HCT116 (cell line): ENCODE data around the gene ADAMTS20. TPM values are rescaled to one million over a fixed set of nuclear protein-coding genes. Genes with fewer than 3 reads are reported as not detected.

ENCODE experiments used
- ATAC-seq: fragments of 200-7000 bp; cut with Tn5 transposase; 2 replicates; pipeline ENCODE4 v1.9.1; 2020; ENCODE audit warnings: mild to moderate bottlenecking, moderate library complexity
- BruUV-seq: library from RNA; stranded (reverse); fragments of 400-500 nt; replicated peaks from 2 replicates; lab custom pipeline; 2021; lab: Mats Ljungman, UMichigan
- CTCF ChIA-PET: fragments of 300-600 bp; sonication (Branson Sonifier 250); formaldehyde crosslinking; loops from one replicate; lab custom pipeline; 2021; ENCODE audit warnings: antibody characterized with exemption; lab: Charles Lee
- POLR2A ChIA-PET: fragments of 300-600, 350-600 bp; sonication (Branson Sonifier 250); formaldehyde crosslinking; loops from one replicate; lab custom pipeline; 2021; ENCODE audit warnings: antibody characterized with exemption; lab: Charles Lee
- RAD21 ChIA-PET, 2 experiments: fragments of 300-600 bp; sonication (Branson Sonifier 250); formaldehyde crosslinking; loops; one replicate each; lab custom pipeline; 2023; ENCODE audit warnings: low total read pairs in 2 of 2; ENCODE audit not compliant: uncharacterized antibody in 2 of 2, unreplicated experiment in 2 of 2, low non-redundant PET in 1 of 2; lab: Charles Lee
- DNase-seq: peaks from one replicate; pipeline ENCODE4 v3.0.0-alpha.2; 2010; ENCODE audit warnings: low read depth, low spot score
- H2AFZ ChIP-seq: fragments of 200-600 bp; shearing (Covaris generic), sonication (generic); 2 replicates; pipeline ENCODE4 v1.6.1; 2017; ENCODE audit warnings: low read depth, mixed run types, mixed read lengths, antibody characterized with exemption, low read length; ENCODE audit not compliant: poor library complexity, severe bottlenecking
- H3K27ac ChIP-seq: 2 replicates; pipeline ENCODE4 v1.5.1; 2012; ENCODE audit warnings: low read depth, low read length
- H3K27me3 ChIP-seq: fragments of 200-600 bp; sonication (generic); 2 replicates; pipeline ENCODE4 v1.6.1; 2016; ENCODE audit warnings: mixed run types, low read length, mixed read lengths; ENCODE audit not compliant: insufficient read depth
- H3K36me3 ChIP-seq, 2 experiments: fragments of 200-500 bp in 1 of 2; fragments of 200-600 bp in 1 of 2; sonication (Bioruptor generic) in 1 of 2; sonication (generic) in 1 of 2; 2 replicates each; pipeline versions ENCODE4 v1.5.1 to v1.6.1; 2014 to 2016; ENCODE audit warnings: low read length in 2 of 2, inconsistent platforms in 1 of 2, mixed read lengths in 1 of 2, mixed run types in 1 of 2; ENCODE audit not compliant: insufficient read depth in 2 of 2, control insufficient read depth in 1 of 2
- H3K4me1 ChIP-seq, 2 experiments: fragments of 200-600 bp in 1 of 2; sonication (generic) in 1 of 2; 2 replicates each; pipeline versions ENCODE4 v1.5.1 to v1.6.1; 2012 to 2017; ENCODE audit warnings: low read length in 2 of 2, inconsistent platforms in 1 of 2, mild to moderate bottlenecking in 1 of 2, mixed read lengths in 1 of 2, mixed run types in 1 of 2, moderate library complexity in 1 of 2; ENCODE audit not compliant: insufficient read depth in 2 of 2, control insufficient read depth in 1 of 2
- H3K4me2 ChIP-seq: fragments of 200-600 bp; sonication (generic); 2 replicates; pipeline ENCODE4 v1.6.1; 2017; ENCODE audit warnings: mixed run types, low read length, mixed read lengths
- H3K4me3 ChIP-seq, 2 experiments: fragments of 200-600 bp in 1 of 2; sonication (generic) in 1 of 2; replicated peaks in 1 of 2; 2 replicates each; pipeline ENCODE4 v1.5.1; 2011 to 2016; ENCODE audit warnings: low read length in 2 of 2, control low read depth in 1 of 2, low read depth in 1 of 2, mild to moderate bottlenecking in 1 of 2, mixed read lengths in 1 of 2, mixed run types in 1 of 2
- H3K79me2 ChIP-seq: fragments of 200-600 bp; sonication (generic); 2 replicates; pipeline ENCODE4 v1.6.1; 2017; ENCODE audit warnings: mild to moderate bottlenecking, mixed run types, low read length, moderate library complexity, mixed read lengths; ENCODE audit not compliant: insufficient read depth
- H3K9ac ChIP-seq: fragments of 200-600 bp; sonication (generic); 2 replicates; pipeline ENCODE4 v1.6.1; 2016; ENCODE audit warnings: low read length, mixed read lengths
- H3K9me2 ChIP-seq: fragments of 200-600 bp; sonication (generic), shearing (Covaris generic); 2 replicates; pipeline ENCODE4 v1.6.1; 2017; ENCODE audit warnings: mixed run types, mild to moderate bottlenecking, moderate library complexity; ENCODE audit not compliant: insufficient read depth
- H3K9me3 ChIP-seq, 2 experiments: fragments of 200-500 bp in 1 of 2; fragments of 200-600 bp in 1 of 2; sonication (Bioruptor generic) in 1 of 2; sonication (generic) in 1 of 2; 2 replicates each; pipeline ENCODE4 v1.6.1; 2014 to 2017; ENCODE audit warnings: low read length in 2 of 2, mixed read lengths in 2 of 2, inconsistent platforms in 1 of 2, low read depth in 1 of 2, mild to moderate bottlenecking in 1 of 2, mixed run types in 1 of 2, moderate library complexity in 1 of 2; ENCODE audit not compliant: control insufficient read depth in 1 of 2, insufficient read depth in 1 of 2
- H4K20me1 ChIP-seq: fragments of 200-600 bp; sonication (generic), shearing (Covaris generic); 2 replicates; pipeline ENCODE4 v1.6.1; 2017; ENCODE audit warnings: mixed run types, mild to moderate bottlenecking, moderate library complexity; ENCODE audit not compliant: insufficient read depth
- CBX3 ChIP-seq: IDR thresholded peaks from 2 replicates; pipeline ENCODE4 v1.6.1; 2012; ENCODE audit warnings: low read depth
- EGR1 ChIP-seq: IDR thresholded peaks from 2 replicates; pipeline ENCODE4 v1.6.1; 2012; ENCODE audit warnings: low read depth
- ELF1 ChIP-seq: IDR thresholded peaks from 2 replicates; pipeline ENCODE4 v1.6.1; 2012; ENCODE audit warnings: low read depth, borderline replicate concordance
- EZH2 ChIP-seq: fragments of 200-600 bp; sonication (generic); IDR thresholded peaks from 2 replicates; pipeline ENCODE4 v1.6.1; 2017; ENCODE audit warnings: antibody characterized with exemption, mixed run types
- EZH2phosphoT487 ChIP-seq: fragments of 200-600 bp; IDR thresholded peaks from 2 replicates; pipeline ENCODE4 v1.6.1; 2018; ENCODE audit warnings: antibody characterized with exemption, borderline replicate concordance
- FOSL1 ChIP-seq: IDR thresholded peaks from 2 replicates; pipeline ENCODE4 v1.6.1; 2012; ENCODE audit warnings: low read depth
- JUND ChIP-seq: IDR thresholded peaks from 2 replicates; pipeline ENCODE4 v1.6.1; 2012
- RAD21 ChIP-seq: IDR thresholded peaks from 2 replicates; pipeline ENCODE4 v1.6.1; 2012; ENCODE audit warnings: low read depth, mild to moderate bottlenecking
- SIN3A ChIP-seq: IDR thresholded peaks from 2 replicates; pipeline ENCODE4 v1.6.1; 2012; ENCODE audit warnings: low read depth
- SP1 ChIP-seq: IDR thresholded peaks from 2 replicates; pipeline ENCODE4 v1.6.1; 2012; ENCODE audit warnings: low read depth
- YY1 ChIP-seq: IDR thresholded peaks from 2 replicates; pipeline ENCODE4 v1.6.1; 2011; ENCODE audit warnings: low read length, low read depth, moderate library complexity, mild to moderate bottlenecking; ENCODE audit not compliant: insufficient replicate concordance; ENCODE audit errors: extremely low read depth
- intact Hi-C: fragments of 100-400 bp; cut with micrococcal nuclease; formaldehyde crosslinking; loops from 2 replicates; pipeline ENCODE4 v1.10.0; 2022
- total RNA-seq: library from RNA; stranded (reverse); gene quantifications from one replicate; pipeline ENCODE4 v1.2.1, GENCODE V29; 2021; ENCODE audit not compliant: unreplicated experiment
- TF ChIP-seq, protein P1 (sequence below): IDR thresholded peaks from 2 replicates; pipeline ENCODE4 v1.6.1; 2011; ENCODE audit warnings: mild to moderate bottlenecking, low read length, moderate library complexity; ENCODE audit not compliant: insufficient replicate concordance; ENCODE audit errors: extremely low read depth
- TF ChIP-seq, protein P2 (sequence below): IDR thresholded peaks from 2 replicates; pipeline ENCODE4 v1.6.1; 2012; ENCODE audit warnings: low read depth
- TF ChIP-seq, protein P3 (sequence below), 3 experiments: fragments of 200-600 bp in 1 of 3; sonication (generic) in 1 of 3; IDR thresholded peaks in 2 of 3; conservative IDR thresholded peaks in 1 of 3; 2 replicates each; pipeline ENCODE4 v1.5.1; 2012 to 2017; ENCODE audit warnings: low read depth in 2 of 3, low read length in 2 of 3, antibody characterized with exemption in 1 of 3, borderline replicate concordance in 1 of 3, control low read depth in 1 of 3, mild to moderate bottlenecking in 1 of 3, mixed read lengths in 1 of 3, mixed run types in 1 of 3, moderate library complexity in 1 of 3; ENCODE audit not compliant: insufficient read depth in 1 of 3
- TF ChIP-seq, protein P4 (sequence below): IDR thresholded peaks from 2 replicates; pipeline ENCODE4 v1.6.1; 2012

Gene ADAMTS20
- total RNA-seq, 1 experiment from 2014 or later = not detected

GRCh38 chr12:43331935-43332334, 220.1 kb downstream of the ADAMTS20 start:
- Histone ChIP-seq H3K9ac (no peak overlapping the region), H3K79me2 (no peaks in the 10 kb centered on the region), H3K27me3 (no peaks in the 10 kb centered on the region), H3K4me1 (no peaks in the 10 kb centered on the region), H3K36me3 (no peaks in the 10 kb centered on the region), H4K20me1 (no peaks in the 10 kb centered on the region), H3K27ac (no peak overlapping the region), H3K9me2 (no peaks in the 10 kb centered on the region), H3K4me3 (no peak overlapping the region), H3K4me2 (no peak overlapping the region), H2AFZ (no peak overlapping the region), H3K9me3 (no peaks in the 10 kb centered on the region)
- ChIA-PET RAD21 (no interaction called here), POLR2A (no interaction called here), CTCF (no interaction called here)
- intact Hi-C loops = no loop called here
- BruUV-seq = no TSS peak
- no peak for DNase-seq
- ATAC-seq = no peak
- TF ChIP-seq SP1 = no peak
- TF ChIP-seq, protein P1, sequence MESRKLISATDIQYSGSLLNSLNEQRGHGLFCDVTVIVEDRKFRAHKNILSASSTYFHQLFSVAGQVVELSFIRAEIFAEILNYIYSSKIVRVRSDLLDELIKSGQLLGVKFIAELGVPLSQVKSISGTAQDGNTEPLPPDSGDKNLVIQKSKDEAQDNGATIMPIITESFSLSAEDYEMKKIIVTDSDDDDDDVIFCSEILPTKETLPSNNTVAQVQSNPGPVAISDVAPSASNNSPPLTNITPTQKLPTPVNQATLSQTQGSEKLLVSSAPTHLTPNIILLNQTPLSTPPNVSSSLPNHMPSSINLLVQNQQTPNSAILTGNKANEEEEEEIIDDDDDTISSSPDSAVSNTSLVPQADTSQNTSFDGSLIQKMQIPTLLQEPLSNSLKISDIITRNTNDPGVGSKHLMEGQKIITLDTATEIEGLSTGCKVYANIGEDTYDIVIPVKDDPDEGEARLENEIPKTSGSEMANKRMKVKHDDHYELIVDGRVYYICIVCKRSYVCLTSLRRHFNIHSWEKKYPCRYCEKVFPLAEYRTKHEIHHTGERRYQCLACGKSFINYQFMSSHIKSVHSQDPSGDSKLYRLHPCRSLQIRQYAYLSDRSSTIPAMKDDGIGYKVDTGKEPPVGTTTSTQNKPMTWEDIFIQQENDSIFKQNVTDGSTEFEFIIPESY = no peak
- TF ChIP-seq FOSL1 = no peak
- TF ChIP-seq, protein P2, sequence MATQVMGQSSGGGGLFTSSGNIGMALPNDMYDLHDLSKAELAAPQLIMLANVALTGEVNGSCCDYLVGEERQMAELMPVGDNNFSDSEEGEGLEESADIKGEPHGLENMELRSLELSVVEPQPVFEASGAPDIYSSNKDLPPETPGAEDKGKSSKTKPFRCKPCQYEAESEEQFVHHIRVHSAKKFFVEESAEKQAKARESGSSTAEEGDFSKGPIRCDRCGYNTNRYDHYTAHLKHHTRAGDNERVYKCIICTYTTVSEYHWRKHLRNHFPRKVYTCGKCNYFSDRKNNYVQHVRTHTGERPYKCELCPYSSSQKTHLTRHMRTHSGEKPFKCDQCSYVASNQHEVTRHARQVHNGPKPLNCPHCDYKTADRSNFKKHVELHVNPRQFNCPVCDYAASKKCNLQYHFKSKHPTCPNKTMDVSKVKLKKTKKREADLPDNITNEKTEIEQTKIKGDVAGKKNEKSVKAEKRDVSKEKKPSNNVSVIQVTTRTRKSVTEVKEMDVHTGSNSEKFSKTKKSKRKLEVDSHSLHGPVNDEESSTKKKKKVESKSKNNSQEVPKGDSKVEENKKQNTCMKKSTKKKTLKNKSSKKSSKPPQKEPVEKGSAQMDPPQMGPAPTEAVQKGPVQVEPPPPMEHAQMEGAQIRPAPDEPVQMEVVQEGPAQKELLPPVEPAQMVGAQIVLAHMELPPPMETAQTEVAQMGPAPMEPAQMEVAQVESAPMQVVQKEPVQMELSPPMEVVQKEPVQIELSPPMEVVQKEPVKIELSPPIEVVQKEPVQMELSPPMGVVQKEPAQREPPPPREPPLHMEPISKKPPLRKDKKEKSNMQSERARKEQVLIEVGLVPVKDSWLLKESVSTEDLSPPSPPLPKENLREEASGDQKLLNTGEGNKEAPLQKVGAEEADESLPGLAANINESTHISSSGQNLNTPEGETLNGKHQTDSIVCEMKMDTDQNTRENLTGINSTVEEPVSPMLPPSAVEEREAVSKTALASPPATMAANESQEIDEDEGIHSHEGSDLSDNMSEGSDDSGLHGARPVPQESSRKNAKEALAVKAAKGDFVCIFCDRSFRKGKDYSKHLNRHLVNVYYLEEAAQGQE = no peak
- no peak for TF ChIP-seq SIN3A
- no peak for TF ChIP-seq RAD21
- TF ChIP-seq, protein P3, sequence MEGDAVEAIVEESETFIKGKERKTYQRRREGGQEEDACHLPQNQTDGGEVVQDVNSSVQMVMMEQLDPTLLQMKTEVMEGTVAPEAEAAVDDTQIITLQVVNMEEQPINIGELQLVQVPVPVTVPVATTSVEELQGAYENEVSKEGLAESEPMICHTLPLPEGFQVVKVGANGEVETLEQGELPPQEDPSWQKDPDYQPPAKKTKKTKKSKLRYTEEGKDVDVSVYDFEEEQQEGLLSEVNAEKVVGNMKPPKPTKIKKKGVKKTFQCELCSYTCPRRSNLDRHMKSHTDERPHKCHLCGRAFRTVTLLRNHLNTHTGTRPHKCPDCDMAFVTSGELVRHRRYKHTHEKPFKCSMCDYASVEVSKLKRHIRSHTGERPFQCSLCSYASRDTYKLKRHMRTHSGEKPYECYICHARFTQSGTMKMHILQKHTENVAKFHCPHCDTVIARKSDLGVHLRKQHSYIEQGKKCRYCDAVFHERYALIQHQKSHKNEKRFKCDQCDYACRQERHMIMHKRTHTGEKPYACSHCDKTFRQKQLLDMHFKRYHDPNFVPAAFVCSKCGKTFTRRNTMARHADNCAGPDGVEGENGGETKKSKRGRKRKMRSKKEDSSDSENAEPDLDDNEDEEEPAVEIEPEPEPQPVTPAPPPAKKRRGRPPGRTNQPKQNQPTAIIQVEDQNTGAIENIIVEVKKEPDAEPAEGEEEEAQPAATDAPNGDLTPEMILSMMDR (IDR thresholded peaks at IDR 0.05 in 2 of 3, conservative IDR thresholded peaks at IDR 0.05 in 1 of 3; ENCODE audit: borderline replicate concordance in 1 of 3, insufficient read depth in 1 of 3, low read depth in 2 of 3, low read length in 2 of 3) = no peak
- TF ChIP-seq EZH2 = no peak
- TF ChIP-seq YY1 = no peak
- TF ChIP-seq JUND = no peak
- TF ChIP-seq ELF1 = no peak
- TF ChIP-seq, protein P4, sequence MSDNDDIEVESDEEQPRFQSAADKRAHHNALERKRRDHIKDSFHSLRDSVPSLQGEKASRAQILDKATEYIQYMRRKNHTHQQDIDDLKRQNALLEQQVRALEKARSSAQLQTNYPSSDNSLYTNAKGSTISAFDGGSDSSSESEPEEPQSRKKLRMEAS = no peak
- TF ChIP-seq CBX3 = no peak
- TF ChIP-seq EGR1 = no peak
- TF ChIP-seq EZH2phosphoT487 = no peak
